Measurements from ENCODE around the gene CHIT1. TPM values are rescaled to one million over a fixed set of nuclear protein-coding genes. Genes with fewer than 3 reads are reported as not detected.

CHIT1 gene
- total RNA-seq, 1 experiment from 2014 or later, result not detected

DNA sequence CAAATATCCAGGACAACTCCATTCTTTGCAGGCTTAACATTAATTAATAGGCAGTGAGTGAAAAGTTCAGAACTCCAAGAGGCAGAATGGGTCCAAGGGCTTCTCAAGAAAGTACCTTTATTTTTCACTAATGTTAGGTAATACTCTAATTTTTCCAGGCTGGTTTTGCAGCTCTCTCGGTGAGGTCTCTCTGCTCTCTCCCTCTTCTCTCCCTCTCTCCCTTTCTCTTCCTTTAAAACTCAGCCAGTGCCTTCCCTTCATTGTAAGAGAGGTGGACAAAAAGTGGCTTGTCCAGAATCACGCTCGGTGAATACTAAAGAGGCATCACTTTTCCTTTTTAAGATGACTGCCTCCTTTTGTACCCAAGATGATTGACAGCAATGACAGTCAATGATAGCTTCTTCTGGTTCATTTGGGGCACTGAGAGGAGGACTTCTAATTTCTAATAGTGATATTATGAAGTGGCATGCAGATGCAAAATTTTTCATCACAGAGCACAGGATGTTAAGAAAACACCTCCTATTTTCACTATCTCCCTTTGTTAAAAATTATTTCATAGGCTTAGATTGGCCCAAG lies 41.7 kb downstream of the CHIT1 start:
- POLR2A ChIA-PET, result no interaction called here
- no TSS peak for BruUV-seq (replicated peaks)
- ATAC-seq (no peak), DNase-seq (ENCODE audit: low read depth, low spot score) (no peak)
- Histone ChIP-seq H3K36me3 (ENCODE audit: control insufficient read depth in 1 of 2, insufficient read depth in 2 of 2, low read length in 2 of 2) (no peaks in the 10 kb centered on the region), H3K4me2 (ENCODE audit: low read length) (no peak overlapping the region), H3K9me2 (ENCODE audit: insufficient read depth) (no peaks in the 10 kb centered on the region), H3K4me3 (replicated peaks in 1 of 2; ENCODE audit: low read depth in 1 of 2, low read length in 2 of 2) (no peak overlapping the region), H3K79me2 (ENCODE audit: insufficient read depth, low read length) (no peaks in the 10 kb centered on the region), H2AFZ (ENCODE audit: low read depth, low read length, poor library complexity, severe bottlenecking) (no peak overlapping the region), H3K27ac (ENCODE audit: low read depth, low read length) (no peak overlapping the region), H4K20me1 (ENCODE audit: insufficient read depth) (no peaks in the 10 kb centered on the region), H3K9ac (ENCODE audit: low read length) (no peak overlapping the region), H3K4me1 (ENCODE audit: control insufficient read depth in 1 of 2, insufficient read depth in 2 of 2, low read length in 2 of 2) (peaks cover 0 to 24% of the 10 kb centered on the region in 2 experiments; a peak in 2 of 4 replicates), H3K9me3 (ENCODE audit: control insufficient read depth in 1 of 2, insufficient read depth in 1 of 2, low read depth in 1 of 2, low read length in 2 of 2) (no peaks in the 10 kb centered on the region), H3K27me3 (ENCODE audit: insufficient read depth, low read length) (no peaks in the 10 kb centered on the region)
- CTCF ChIA-PET, result interaction anchor here (0.8 kb wide), 1 partner anchor 16 kb away, joined by 6 read pairs; no protein-coding TSS in a partner anchor
- TF ChIP-seq RAD21 (IDR thresholded peaks at IDR 0.05; ENCODE audit: low read depth), result no peak
- no peak for TF ChIP-seq SIN3A (IDR thresholded peaks at IDR 0.05; ENCODE audit: low read depth)
- TF ChIP-seq, protein P1, sequence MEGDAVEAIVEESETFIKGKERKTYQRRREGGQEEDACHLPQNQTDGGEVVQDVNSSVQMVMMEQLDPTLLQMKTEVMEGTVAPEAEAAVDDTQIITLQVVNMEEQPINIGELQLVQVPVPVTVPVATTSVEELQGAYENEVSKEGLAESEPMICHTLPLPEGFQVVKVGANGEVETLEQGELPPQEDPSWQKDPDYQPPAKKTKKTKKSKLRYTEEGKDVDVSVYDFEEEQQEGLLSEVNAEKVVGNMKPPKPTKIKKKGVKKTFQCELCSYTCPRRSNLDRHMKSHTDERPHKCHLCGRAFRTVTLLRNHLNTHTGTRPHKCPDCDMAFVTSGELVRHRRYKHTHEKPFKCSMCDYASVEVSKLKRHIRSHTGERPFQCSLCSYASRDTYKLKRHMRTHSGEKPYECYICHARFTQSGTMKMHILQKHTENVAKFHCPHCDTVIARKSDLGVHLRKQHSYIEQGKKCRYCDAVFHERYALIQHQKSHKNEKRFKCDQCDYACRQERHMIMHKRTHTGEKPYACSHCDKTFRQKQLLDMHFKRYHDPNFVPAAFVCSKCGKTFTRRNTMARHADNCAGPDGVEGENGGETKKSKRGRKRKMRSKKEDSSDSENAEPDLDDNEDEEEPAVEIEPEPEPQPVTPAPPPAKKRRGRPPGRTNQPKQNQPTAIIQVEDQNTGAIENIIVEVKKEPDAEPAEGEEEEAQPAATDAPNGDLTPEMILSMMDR (IDR thresholded peaks at IDR 0.05 in 2 of 3, conservative IDR thresholded peaks at IDR 0.05 in 1 of 3; ENCODE audit: borderline replicate concordance in 1 of 3, insufficient read depth in 1 of 3, low read depth in 2 of 3, low read length in 2 of 3), result no peak
- TF ChIP-seq, protein P2, sequence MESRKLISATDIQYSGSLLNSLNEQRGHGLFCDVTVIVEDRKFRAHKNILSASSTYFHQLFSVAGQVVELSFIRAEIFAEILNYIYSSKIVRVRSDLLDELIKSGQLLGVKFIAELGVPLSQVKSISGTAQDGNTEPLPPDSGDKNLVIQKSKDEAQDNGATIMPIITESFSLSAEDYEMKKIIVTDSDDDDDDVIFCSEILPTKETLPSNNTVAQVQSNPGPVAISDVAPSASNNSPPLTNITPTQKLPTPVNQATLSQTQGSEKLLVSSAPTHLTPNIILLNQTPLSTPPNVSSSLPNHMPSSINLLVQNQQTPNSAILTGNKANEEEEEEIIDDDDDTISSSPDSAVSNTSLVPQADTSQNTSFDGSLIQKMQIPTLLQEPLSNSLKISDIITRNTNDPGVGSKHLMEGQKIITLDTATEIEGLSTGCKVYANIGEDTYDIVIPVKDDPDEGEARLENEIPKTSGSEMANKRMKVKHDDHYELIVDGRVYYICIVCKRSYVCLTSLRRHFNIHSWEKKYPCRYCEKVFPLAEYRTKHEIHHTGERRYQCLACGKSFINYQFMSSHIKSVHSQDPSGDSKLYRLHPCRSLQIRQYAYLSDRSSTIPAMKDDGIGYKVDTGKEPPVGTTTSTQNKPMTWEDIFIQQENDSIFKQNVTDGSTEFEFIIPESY (IDR thresholded peaks at IDR 0.05; ENCODE audit: extremely low read depth, insufficient replicate concordance, low read length), result no peak
- no peak for TF ChIP-seq SRF (IDR thresholded peaks at IDR 0.05; ENCODE audit: low read depth)
- no peak for TF ChIP-seq EGR1 (IDR thresholded peaks at IDR 0.05; ENCODE audit: low read depth)
- TF ChIP-seq TCF7L2 (IDR thresholded peaks at IDR 0.05; ENCODE audit: borderline replicate concordance, extremely low read depth, insufficient read depth, insufficient read length), result no peak
- TF ChIP-seq ZNF274 (IDR thresholded peaks at IDR 0.05; ENCODE audit: low read depth, low read length), result no peak
- TF ChIP-seq FOSL1 (IDR thresholded peaks at IDR 0.05; ENCODE audit: low read depth), result no peak
- no peak for TF ChIP-seq EZH2phosphoT487 (IDR thresholded peaks at IDR 0.05; ENCODE audit: borderline replicate concordance)
- intact Hi-C loops (cut with micrococcal nuclease), result no loop called here
- RAD21 ChIA-PET (ENCODE audit: low non-redundant PET in 1 of 2, low total read pairs in 2 of 2, uncharacterized antibody in 2 of 2, unreplicated experiment in 2 of 2), result interaction anchor here in 1 of 2 experiments (0.7 kb wide), 1 partner anchor 15 kb away, joined by 7 read pairs; no protein-coding TSS in a partner anchor

Data from HCT116 (cell line).